Suprapubic skin (tissue), 4 donors: ENCODE results near the gene UFSP2.

ENCODE experiments used
- EP300 ChIP-seq: sonication (generic); formaldehyde crosslinking; IDR thresholded peaks from one replicate; pipeline ENCODE4 v1.6.1; 2017; ENCODE audit warnings: antibody characterized with exemption
- POLR2A ChIP-seq, 2 donors: fragments of 450-650 bp; IDR thresholded peaks; one replicate each; pipeline ENCODE4 v1.6.1; 2017; ENCODE audit warnings: antibody characterized with exemption in 2 of 2, mild to moderate bottlenecking in 2 of 2, moderate library complexity in 2 of 2
- POLR2AphosphoS5 ChIP-seq, 3 donors: sonication (generic); formaldehyde crosslinking; IDR thresholded peaks; one replicate each; pipeline ENCODE4 v1.6.1; 2017; ENCODE audit warnings: antibody characterized with exemption in 3 of 3
- TF ChIP-seq, protein P1 (sequence below), 2 donors: fragments of 200-600 bp in 1 of 2; fragments of 450-650 bp in 1 of 2; sonication (generic) in 1 of 2; IDR thresholded peaks; one replicate each; pipeline ENCODE4 v1.5.1; 2016 to 2019; ENCODE audit warnings: antibody characterized with exemption in 2 of 2, mild to moderate bottlenecking in 1 of 2, moderate library complexity in 1 of 2

DNA sequence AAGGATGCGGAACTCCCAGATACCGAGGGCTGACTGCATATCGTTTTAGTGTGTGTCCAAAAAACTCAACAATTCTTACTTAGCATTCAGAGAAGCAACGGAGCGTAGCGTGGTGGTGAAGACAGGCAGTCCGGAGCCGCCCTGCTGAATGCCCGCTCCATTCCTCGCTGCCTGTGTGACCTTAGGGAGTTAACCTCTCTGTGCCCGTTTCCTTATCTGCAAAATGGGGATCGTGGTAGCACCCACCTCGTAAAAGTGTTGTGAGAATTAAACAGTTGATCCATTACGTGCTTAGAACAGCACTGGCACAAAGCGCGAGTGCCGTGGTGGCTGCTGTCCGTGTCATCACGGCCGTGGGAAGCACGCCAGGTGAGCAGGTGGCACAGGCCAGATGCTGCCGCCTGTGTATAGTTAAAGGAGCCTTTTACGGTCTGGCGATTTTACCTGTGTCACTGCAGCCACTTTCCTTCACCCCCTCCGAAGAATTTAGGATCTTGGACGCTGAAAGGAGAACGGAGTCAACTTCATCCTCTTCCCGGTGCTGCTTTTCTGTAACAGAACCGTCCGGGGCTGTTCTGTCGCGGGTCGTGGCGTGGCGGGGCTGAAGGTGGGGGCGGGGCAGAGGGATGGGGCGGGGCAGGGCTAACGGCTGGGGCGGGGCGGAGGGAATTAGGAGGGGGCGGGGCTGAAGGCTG, 44.9 kb upstream of the UFSP2 start:
- TF ChIP-seq, protein P1, sequence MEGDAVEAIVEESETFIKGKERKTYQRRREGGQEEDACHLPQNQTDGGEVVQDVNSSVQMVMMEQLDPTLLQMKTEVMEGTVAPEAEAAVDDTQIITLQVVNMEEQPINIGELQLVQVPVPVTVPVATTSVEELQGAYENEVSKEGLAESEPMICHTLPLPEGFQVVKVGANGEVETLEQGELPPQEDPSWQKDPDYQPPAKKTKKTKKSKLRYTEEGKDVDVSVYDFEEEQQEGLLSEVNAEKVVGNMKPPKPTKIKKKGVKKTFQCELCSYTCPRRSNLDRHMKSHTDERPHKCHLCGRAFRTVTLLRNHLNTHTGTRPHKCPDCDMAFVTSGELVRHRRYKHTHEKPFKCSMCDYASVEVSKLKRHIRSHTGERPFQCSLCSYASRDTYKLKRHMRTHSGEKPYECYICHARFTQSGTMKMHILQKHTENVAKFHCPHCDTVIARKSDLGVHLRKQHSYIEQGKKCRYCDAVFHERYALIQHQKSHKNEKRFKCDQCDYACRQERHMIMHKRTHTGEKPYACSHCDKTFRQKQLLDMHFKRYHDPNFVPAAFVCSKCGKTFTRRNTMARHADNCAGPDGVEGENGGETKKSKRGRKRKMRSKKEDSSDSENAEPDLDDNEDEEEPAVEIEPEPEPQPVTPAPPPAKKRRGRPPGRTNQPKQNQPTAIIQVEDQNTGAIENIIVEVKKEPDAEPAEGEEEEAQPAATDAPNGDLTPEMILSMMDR (IDR thresholded peaks at IDR 0.05), result no peak
- TF ChIP-seq EP300 (no peak), POLR2A (IDR thresholded peaks at IDR 0.05) (no peak), POLR2AphosphoS5 (IDR thresholded peaks at IDR 0.05) (no peak)
